Metanephros (tissue), 2 donors: ENCODE results near the gene DYNLL1. TPM values are rescaled to one million over a fixed set of nuclear protein-coding genes. Genes with fewer than 3 reads are reported as not detected.

Experiments used
- small RNA-seq: library from RNA; depleted of rRNA; stranded (forward); fragments of <200 nt; gene quantifications from one replicate; pipeline ENCODE3, GENCODE V24; 2014; ENCODE audit warnings: low replicate concordance
- total RNA-seq: library from RNA; depleted of rRNA; stranded (reverse); fragments of >200 nt; gene quantifications from one replicate; pipeline ENCODE4 v1.2.3, GENCODE V29; 2014

The DYNLL1 gene
- 265 TPM for total RNA-seq

GRCh38 chr12:120495731-120496412 is at the start of gene DYNLL1:
DYNLL1 (plus strand) TSS chr12:120496113; CDS start chr12:120496422, 309 bp downstream.

GRCh38 chr12:120469450-120470149 is 26.3 kb upstream of the DYNLL1 start, which contains the start of gene SRSF9:
SRSF9 (minus strand) TSS chr12:120469748; CDS start chr12:120469609, 139 bp downstream.

GRCh38 chr12:120528861-120529525 is 33.1 kb downstream of the DYNLL1 start, which contains the start of gene COQ5:
COQ5 (minus strand) TSS chr12:120529158; CDS start chr12:120529141, 17 bp downstream.

GRCh38 chr12:120534203-120534702 is 38.3 kb downstream of the DYNLL1 start, which contains the start of gene RNF10:
RNF10 (plus strand) TSS chr12:120534356; CDS start chr12:120534812, 456 bp downstream.

Small RNAs within 50 kb of the gene (small RNA-seq; reads per million reads assigned to genes)
- gene RF00019, result not detected

Other genes with a start within 250 kb of the DYNLL1 start
- 62.1 TPM for gene PXN, start 230.4 kb upstream of the DYNLL1 start, total RNA-seq
- under 0.01 TPM for gene RNU4-2, start 204.2 kb upstream of the DYNLL1 start, total RNA-seq
- under 0.01 TPM for gene RNU4-1, start 202.9 kb upstream of the DYNLL1 start, total RNA-seq
- gene SIRT4, start 193.8 kb upstream of the DYNLL1 start, total RNA-seq, result 6.3 TPM
- not detected for gene PLA2G1B, start 168.3 kb upstream of the DYNLL1 start, total RNA-seq
- gene MSI1, start 126.9 kb upstream of the DYNLL1 start, total RNA-seq, result 4.8 TPM
- 257 TPM for gene COX6A1, start 58.0 kb upstream of the DYNLL1 start, total RNA-seq
- 11.3 TPM for gene TRIAP1, start 49.7 kb upstream of the DYNLL1 start, total RNA-seq
- 22.4 TPM for gene GATC, start 49.7 kb upstream of the DYNLL1 start, total RNA-seq
- gene SRSF9, start 26.4 kb upstream of the DYNLL1 start, total RNA-seq, result 134 TPM
- gene COQ5, start 33.0 kb downstream of the DYNLL1 start, total RNA-seq, result 51.4 TPM
- 175 TPM for gene RNF10, start 38.2 kb downstream of the DYNLL1 start, total RNA-seq
- 28.4 TPM for gene POP5, start 85.3 kb downstream of the DYNLL1 start, total RNA-seq
- 1.9 TPM for gene CABP1, start 144.5 kb downstream of the DYNLL1 start, total RNA-seq
- 76.0 TPM for gene MLEC, start 191.0 kb downstream of the DYNLL1 start, total RNA-seq
- gene UNC119B, start 214.3 kb downstream of the DYNLL1 start, total RNA-seq, result 41.8 TPM
- 31.3 TPM for gene ACADS, start 229.7 kb downstream of the DYNLL1 start, total RNA-seq